Spinal cord (tissue), 10 donors: ENCODE results near the gene DBH. TPM values are rescaled to one million over a fixed set of nuclear protein-coding genes. Genes with fewer than 3 reads are reported as not detected.

Experiments
- DNase-seq, 6 donors: peaks; one replicate each; pipeline versions ENCODE4 v3.0.0 to v3.0.0-alpha.2; 2013 to 2015; ENCODE audit warnings: low spot score in 6 of 6, low read depth in 4 of 6
- H3K27ac ChIP-seq: one replicate; pipeline ENCODE4 v1.5.1; 2013; ENCODE audit warnings: low read depth, low read length, control low read depth
- H3K27me3 ChIP-seq: one replicate; pipeline ENCODE4 v1.6.1; 2013; ENCODE audit warnings: low read length; ENCODE audit not compliant: control insufficient read depth, insufficient read depth
- H3K36me3 ChIP-seq: one replicate; pipeline ENCODE4 v1.6.1; 2013; ENCODE audit warnings: low read length; ENCODE audit not compliant: control insufficient read depth, insufficient read depth
- H3K4me1 ChIP-seq: one replicate; pipeline ENCODE4 v1.6.1; 2013; ENCODE audit warnings: low read length; ENCODE audit not compliant: control insufficient read depth, insufficient read depth
- H3K4me3 ChIP-seq: one replicate; pipeline ENCODE4 v1.5.1; 2013; ENCODE audit warnings: low read depth, low read length, control low read depth
- H3K9me3 ChIP-seq: one replicate; pipeline ENCODE4 v1.6.1; 2013; ENCODE audit warnings: low read length; ENCODE audit not compliant: control insufficient read depth, insufficient read depth
- WGBS: methylation state at CpG from one replicate; pipeline ENCODE4 v1.1.5; 2013; ENCODE audit warnings: missing lambda C conversion rate; ENCODE audit not compliant: insufficient coverage; 5-methylcytosine and 5-hydroxymethylcytosine counted together
- polyA plus RNA-seq, 2 donors: library from polyadenylated mRNA; unstranded; fragments of 120-200 nt; gene quantifications; one replicate each; pipeline ENCODE4 v1.2.1, GENCODE V29; 2013; ENCODE audit not compliant: insufficient read length in 2 of 2
- total RNA-seq, 2 donors: library from RNA; depleted of rRNA in 1 of 2; stranded (reverse); fragments of 120-200 nt in 1 of 2; fragments of >200 nt in 1 of 2; gene quantifications; one replicate each; pipeline versions ENCODE4 v1.2.3 to v1.2.4, GENCODE V29; 2013 to 2014
- donor health status: healthy.

Gene DBH
- total and polyA plus RNA-seq, 4 donors, result 0.50 to 2.2 (median 1.3) TPM; not detected in 1

DNA sequence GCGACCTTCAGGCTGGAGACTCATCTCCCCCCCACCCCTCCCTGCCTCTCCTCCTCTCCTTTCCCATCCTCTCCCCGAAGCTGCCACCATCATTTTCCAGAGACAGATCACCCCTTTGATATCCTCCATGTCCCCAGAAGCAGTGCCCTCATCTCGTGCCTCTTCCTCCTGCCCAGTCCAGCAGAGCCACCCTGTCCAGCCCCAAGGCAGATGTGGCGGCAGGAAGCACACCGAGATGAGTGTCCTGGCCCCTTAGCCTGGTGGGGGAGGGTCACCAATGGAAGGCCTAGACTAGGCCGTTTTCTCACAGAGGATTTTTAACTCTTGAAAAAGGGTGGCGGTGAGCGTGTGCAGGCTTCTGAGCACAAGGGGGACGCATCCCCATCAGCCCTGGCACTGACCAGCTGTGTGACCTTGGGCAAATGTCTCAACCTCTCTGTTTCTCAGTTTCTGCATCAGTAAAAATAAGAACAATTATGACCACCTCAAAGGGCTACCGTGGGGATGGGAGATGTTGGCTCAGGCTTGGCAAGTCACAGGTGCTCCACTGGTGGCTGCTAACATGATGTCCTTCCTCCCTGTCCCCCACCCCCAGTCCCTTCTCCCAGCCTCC lies 53.1 kb downstream of the DBH start:
- Histone ChIP-seq H3K27ac (no peak overlapping the region), H3K4me3 (no peak overlapping the region), H3K27me3 (no peaks in the 10 kb centered on the region), H3K36me3 (peaks cover 53% of the 10 kb centered on the region), H3K9me3 (no peaks in the 10 kb centered on the region), H3K4me1 (peaks cover 32% of the 10 kb centered on the region)
- WGBS, result 86% methylated on average over 8 of the region's 10 CpGs
- DNase-seq, result no peak

- WGBS, result 93% methylated on average over 10 of the region's 11 CpGs
- Histone ChIP-seq H3K36me3 (peaks cover 52% of the 10 kb centered on the region), H3K27me3 (no peaks in the 10 kb centered on the region), H3K4me1 (peaks cover 24% of the 10 kb centered on the region), H3K9me3 (no peaks in the 10 kb centered on the region), H3K4me3 (no peak overlapping the region), H3K27ac (no peak overlapping the region)
- no peak for DNase-seq
These were observed 54.0 kb downstream of the DBH start for GRCh38 chr9:133690081-133690561.

- no peak overlapping the region for H3K27ac ChIP-seq
- peaks cover 13% of the 10 kb centered on the region for H3K4me1 ChIP-seq
- no peak for DNase-seq
- H3K4me3 ChIP-seq, result no peak overlapping the region
- no peaks in the 10 kb centered on the region for H3K9me3 ChIP-seq
- no peaks in the 10 kb centered on the region for H3K27me3 ChIP-seq
- 65% methylated on average over 2 of the region's 4 CpGs for WGBS
- H3K36me3 ChIP-seq, result peaks cover 55% of the 10 kb centered on the region
These were observed 55.0 kb downstream of the DBH start for GRCh38 chr9:133691191-133691590.

DNA sequence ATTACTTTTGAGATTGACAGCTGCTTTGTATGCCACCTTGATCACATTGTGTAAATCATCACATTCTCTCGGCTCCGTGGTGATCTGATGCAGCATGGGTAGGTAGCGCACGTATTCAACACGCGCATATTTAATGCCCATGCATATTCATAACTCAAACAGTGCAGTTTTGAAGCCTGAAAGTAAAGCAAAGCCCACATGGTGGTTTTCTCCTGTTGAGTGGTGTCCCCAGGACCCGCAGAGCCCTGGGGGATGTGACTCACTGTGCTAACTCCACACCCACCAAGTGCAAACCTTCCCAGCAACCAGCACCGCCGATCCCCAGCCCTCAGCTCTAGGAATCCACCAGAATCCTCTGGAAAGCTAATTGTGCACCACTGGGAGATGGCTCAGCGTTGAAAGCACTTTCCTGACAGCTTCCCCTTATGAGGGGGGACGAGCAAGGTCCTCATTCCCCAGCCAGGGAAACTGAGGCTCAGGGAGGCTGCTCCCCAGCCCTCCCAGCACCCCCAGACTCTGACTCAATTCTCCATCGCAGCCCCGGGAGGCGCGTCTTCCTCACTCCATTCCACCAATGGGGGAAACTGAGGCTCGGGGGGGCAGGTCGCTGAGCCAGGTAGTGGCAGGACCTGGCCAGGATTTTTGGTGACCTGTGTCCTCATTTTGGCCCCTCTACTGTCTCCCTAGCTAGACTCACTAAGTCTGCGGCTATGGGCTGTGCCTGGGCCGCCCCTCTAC lies 55.6 kb downstream of the DBH start:
- peaks cover 12% of the 10 kb centered on the region for H3K4me1 ChIP-seq
- no peaks in the 10 kb centered on the region for H3K9me3 ChIP-seq
- no peaks in the 10 kb centered on the region for H3K27me3 ChIP-seq
- H3K36me3 ChIP-seq, result peaks cover 52% of the 10 kb centered on the region
- no peak overlapping the region for H3K27ac ChIP-seq
- DNase-seq, result peak in 1 of 6 donors; percentile 49
- no peak overlapping the region for H3K4me3 ChIP-seq
- WGBS, result 66% methylated on average over 19 of the region's 19 CpGs

- Histone ChIP-seq H3K4me3 (no peak overlapping the region), H3K4me1 (peaks cover 12% of the 10 kb centered on the region), H3K36me3 (peaks cover 51% of the 10 kb centered on the region), H3K9me3 (no peaks in the 10 kb centered on the region), H3K27me3 (no peaks in the 10 kb centered on the region), H3K27ac (no peak overlapping the region)
- 90% methylated on average over 22 of the region's 25 CpGs for WGBS
- no peak for DNase-seq
These were observed 56.3 kb downstream of the DBH start for GRCh38 chr9:133692364-133692985.

DNA sequence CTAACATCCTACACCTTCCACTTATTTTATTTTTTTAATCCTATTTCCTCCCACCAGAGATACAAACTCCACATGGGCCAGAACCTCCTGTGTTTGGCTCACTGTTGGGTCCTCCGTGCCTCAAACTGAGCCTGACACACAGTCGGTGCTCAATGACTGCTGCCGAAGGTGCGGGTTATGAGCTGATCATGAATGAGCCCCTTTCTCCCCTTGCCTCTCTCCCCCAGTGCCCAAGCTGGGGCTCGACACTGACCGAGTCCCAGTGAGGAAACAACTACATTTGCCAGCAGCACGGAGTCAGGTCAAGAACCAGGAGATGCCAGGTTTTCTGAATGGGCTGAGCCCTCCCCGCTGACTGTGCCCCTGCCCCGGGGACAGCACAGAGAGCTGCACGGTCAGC lies 57.0 kb downstream of the DBH start:
- no peak for DNase-seq
- WGBS, result 94% methylated on average over 9 of the region's 10 CpGs
- Histone ChIP-seq H3K27me3 (no peaks in the 10 kb centered on the region), H3K4me3 (no peak overlapping the region), H3K27ac (no peak overlapping the region), H3K36me3 (peaks cover 48% of the 10 kb centered on the region), H3K9me3 (no peaks in the 10 kb centered on the region), H3K4me1 (peaks cover 12% of the 10 kb centered on the region)

GRCh38 chr9:133693703-133694529 lies 57.8 kb downstream of the DBH start:
- no peak overlapping the region for H3K27ac ChIP-seq
- no peak for DNase-seq
- H3K4me1 ChIP-seq, result peaks cover 12% of the 10 kb centered on the region
- no peak overlapping the region for H3K4me3 ChIP-seq
- no peaks in the 10 kb centered on the region for H3K9me3 ChIP-seq
- peaks cover 41% of the 10 kb centered on the region for H3K36me3 ChIP-seq
- 86% methylated on average over 32 of the region's 32 CpGs for WGBS
- H3K27me3 ChIP-seq, result no peaks in the 10 kb centered on the region

GRCh38 chr9:133694686-133695085 lies 58.5 kb downstream of the DBH start:
- Histone ChIP-seq H3K9me3 (no peaks in the 10 kb centered on the region), H3K4me1 (peaks cover 12% of the 10 kb centered on the region), H3K27ac (no peak overlapping the region), H3K36me3 (peaks cover 36% of the 10 kb centered on the region), H3K4me3 (no peak overlapping the region), H3K27me3 (no peaks in the 10 kb centered on the region)
- no peak for DNase-seq
- 67% methylated on average over 3 of the region's 3 CpGs for WGBS

DNA sequence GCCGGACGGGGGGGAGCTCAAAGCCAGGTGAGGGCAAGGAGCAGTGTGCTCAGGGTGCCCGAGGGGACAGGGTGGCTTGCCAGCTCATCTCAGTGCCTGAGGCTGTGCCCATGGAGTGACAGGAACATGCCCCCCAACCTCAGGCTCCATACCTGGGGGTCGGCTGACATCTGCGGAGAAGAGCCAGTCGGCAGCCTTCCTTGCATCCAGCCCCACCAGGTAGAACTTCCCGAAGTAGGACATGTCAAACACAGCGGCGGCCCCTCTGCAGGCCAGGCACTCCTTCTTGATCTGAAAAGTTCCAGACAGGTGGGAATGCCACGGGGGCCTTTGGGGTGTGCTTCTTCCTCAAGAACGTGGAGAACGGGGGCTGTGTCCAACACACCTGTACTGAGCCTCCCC lies 59.9 kb downstream of the DBH start:
- H3K27me3 ChIP-seq, result no peaks in the 10 kb centered on the region
- H3K27ac ChIP-seq, result no peak overlapping the region
- peaks cover 29% of the 10 kb centered on the region for H3K36me3 ChIP-seq
- no peaks in the 10 kb centered on the region for H3K9me3 ChIP-seq
- 91% methylated on average over 12 of the region's 12 CpGs for WGBS
- H3K4me1 ChIP-seq, result peaks cover 16% of the 10 kb centered on the region
- no peak overlapping the region for H3K4me3 ChIP-seq
- DNase-seq, result no peak
